HepG2 (cell line): ENCODE results near the gene CSNK1A1. TPM values are rescaled to one million over a fixed set of nuclear protein-coding genes. Genes with fewer than 3 reads are reported as not detected.

Experiments used
- GLI4 ChIP-seq: sonication (generic); formaldehyde crosslinking; IDR thresholded peaks from 2 replicates; pipeline ENCODE4 v1.5.1; 2020; ENCODE audit warnings: missing genetic modification reagents, mild to moderate bottlenecking, moderate library complexity, borderline replicate concordance
- LCORL ChIP-seq, 2 experiments: fragments of 450-650 bp in 1 of 2; sonication (generic) in 1 of 2; formaldehyde crosslinking in 1 of 2; IDR thresholded peaks; 2 replicates each; pipeline versions ENCODE4 v1.5.0 to v1.6.1; 2017 to 2020; ENCODE audit warnings: antibody characterized with exemption in 1 of 2, missing genetic modification reagents in 1 of 2
- MIXL1 ChIP-seq: IDR thresholded peaks from 2 replicates; pipeline ENCODE4 v1.6.1; 2016
- MLLT10 ChIP-seq: sonication (generic); formaldehyde crosslinking; IDR thresholded peaks from 2 replicates; pipeline ENCODE4 v1.4.0; 2020; ENCODE audit warnings: missing genetic modification reagents
- NFE2L1 ChIP-seq: sonication (generic); formaldehyde crosslinking; IDR thresholded peaks from 2 replicates; pipeline ENCODE4 v1.4.0; 2020; ENCODE audit warnings: missing genetic modification reagents, mild to moderate bottlenecking, borderline replicate concordance
- POLR2G ChIP-seq: fragments of 200-400 bp; formaldehyde crosslinking; IDR thresholded peaks from 2 replicates; pipeline ENCODE4 v1.6.1; 2018; ENCODE audit warnings: mild to moderate bottlenecking, low read depth, low read length, moderate library complexity
- SMYD3 ChIP-seq: sonication (generic); formaldehyde crosslinking; IDR thresholded peaks from 2 replicates; pipeline ENCODE4 v1.8.1; 2023; ENCODE audit warnings: mild to moderate bottlenecking, missing genetic modification reagents
- TMF1 ChIP-seq: sonication (generic); formaldehyde crosslinking; IDR thresholded peaks from 2 replicates; pipeline ENCODE4 v1.8.1; 2022; ENCODE audit warnings: low read depth, missing genetic modification reagents
- ZBTB21 ChIP-seq: sonication (generic); formaldehyde crosslinking; IDR thresholded peaks from 2 replicates; pipeline ENCODE4 v1.4.0; 2020; ENCODE audit warnings: missing genetic modification reagents
- ZFP41 ChIP-seq: sonication (generic); formaldehyde crosslinking; IDR thresholded peaks from 2 replicates; pipeline ENCODE4 v1.4.0; 2020; ENCODE audit warnings: mild to moderate bottlenecking, missing genetic modification reagents, borderline replicate concordance
- ZNF264 ChIP-seq: sonication (generic); formaldehyde crosslinking; IDR thresholded peaks from 2 replicates; pipeline ENCODE4 v1.4.0; 2020; ENCODE audit warnings: missing genetic modification reagents
- ZNF605 ChIP-seq: sonication (generic); formaldehyde crosslinking; IDR thresholded peaks from 2 replicates; pipeline ENCODE4 v1.8.0; 2022; ENCODE audit warnings: mild to moderate bottlenecking, missing genetic modification reagents
- ZNF607 ChIP-seq: sonication (generic); formaldehyde crosslinking; IDR thresholded peaks from 2 replicates; pipeline ENCODE4 v1.5.1; 2020; ENCODE audit warnings: missing genetic modification reagents, mild to moderate bottlenecking, borderline replicate concordance
- ZNF619 ChIP-seq: sonication (generic); formaldehyde crosslinking; IDR thresholded peaks from 2 replicates; pipeline ENCODE4 v1.4.0; 2020; ENCODE audit warnings: mild to moderate bottlenecking, missing genetic modification reagents
- ZNF883 ChIP-seq: sonication (generic); formaldehyde crosslinking; IDR thresholded peaks from 2 replicates; pipeline ENCODE4 v1.5.1; 2020; ENCODE audit warnings: mild to moderate bottlenecking, missing genetic modification reagents; ENCODE audit errors: not compliant biosample characterization
- polyA plus RNA-seq, 8 experiments: library from polyadenylated mRNA; depleted of rRNA in 3 of 8; stranded (reverse) in 7 of 8; unstranded in 1 of 8; fragments of >200 nt; fragmentation: Illumina TruSeq in 4 of 8; extraction: Trizol in 4 of 8; gene quantifications; 2 replicates each; pipeline versions ENCODE4 v1.2.1 to v1.2.3, GENCODE V29; 2011 to 2016; ENCODE audit warnings: low read depth in 4 of 8, missing spikeins in 1 of 8, mixed read lengths in 1 of 8; ENCODE audit not compliant: insufficient read depth in 1 of 8
- total RNA-seq, 5 experiments: library from RNA; depleted of rRNA; stranded (reverse); fragments of >200 nt; fragmentation: Illumina TruSeq; extraction: Trizol; gene quantifications; 2 replicates each; pipeline ENCODE4 v1.2.3, GENCODE V29; 2016; ENCODE audit warnings: low read depth in 1 of 5
- TF ChIP-seq, protein P1 (sequence below), 2 experiments: sonication (generic) in 1 of 2; formaldehyde crosslinking in 1 of 2; IDR thresholded peaks; 2 replicates each; pipeline versions ENCODE4 v1.5.1 to v1.6.1; 2011 to 2020; ENCODE audit warnings: borderline replicate concordance in 1 of 2, low read depth in 1 of 2, low read length in 1 of 2, mild to moderate bottlenecking in 1 of 2, missing genetic modification reagents in 1 of 2, moderate library complexity in 1 of 2
- TF ChIP-seq, protein P2 (sequence below): sonication (generic); formaldehyde crosslinking; IDR thresholded peaks from 2 replicates; pipeline ENCODE4 v1.9.0; 2021; ENCODE audit warnings: missing genetic modification reagents, mild to moderate bottlenecking, borderline replicate concordance
- TF ChIP-seq, protein P3 (sequence below): sonication (generic); formaldehyde crosslinking; IDR thresholded peaks from 2 replicates; pipeline ENCODE4 v1.4.0; 2020; ENCODE audit warnings: missing genetic modification reagents
- TF ChIP-seq, protein P4 (sequence below): sonication (generic); formaldehyde crosslinking; IDR thresholded peaks from 2 replicates; pipeline ENCODE4 v1.9.0; 2021; ENCODE audit warnings: missing genetic modification reagents, mild to moderate bottlenecking, borderline replicate concordance
- TF ChIP-seq, protein P5 (sequence below): sonication (generic); formaldehyde crosslinking; IDR thresholded peaks from 2 replicates; pipeline ENCODE4 v1.5.0; 2020; ENCODE audit warnings: missing genetic modification reagents

The CSNK1A1 gene
- total and polyA plus RNA-seq, 2 of the 13 experiments (the other 11 are each of a cell fraction or from before 2014, with no cell fraction given): 89.0 to 149 TPM

DNA sequence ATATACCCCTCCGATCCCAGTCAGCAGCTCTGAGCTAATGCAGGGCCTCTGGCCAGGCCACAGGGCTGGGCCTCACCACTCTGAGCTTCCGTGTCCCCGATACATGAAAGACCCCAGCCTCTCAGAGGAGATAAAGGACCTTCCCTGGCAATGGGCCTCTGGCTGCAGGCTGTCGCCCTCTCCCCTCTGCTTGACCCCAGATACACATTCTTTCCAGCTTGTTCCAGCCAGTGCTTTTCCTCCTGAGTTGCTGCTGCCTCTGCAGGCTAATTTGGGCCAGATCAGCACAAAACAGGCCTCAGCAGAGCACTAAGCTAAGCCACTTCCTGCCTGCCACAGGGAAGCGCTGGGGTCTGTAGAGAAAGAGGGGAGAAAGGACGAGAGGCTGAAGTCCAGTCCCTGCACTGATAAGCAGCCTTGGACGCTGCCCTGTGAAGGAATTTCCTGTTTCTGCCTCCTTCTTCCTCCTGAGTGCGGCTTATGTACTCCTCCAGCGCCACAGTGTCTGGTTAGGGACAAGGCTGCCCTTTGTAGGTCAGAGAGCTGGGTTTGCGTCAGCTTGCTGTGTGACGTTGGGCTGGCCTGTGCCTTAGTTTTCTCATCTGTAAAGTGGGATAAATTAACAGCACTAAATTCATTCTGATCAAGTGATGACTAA, 99.1 kb downstream of the CSNK1A1 start (continued):
- TF ChIP-seq, protein P1, sequence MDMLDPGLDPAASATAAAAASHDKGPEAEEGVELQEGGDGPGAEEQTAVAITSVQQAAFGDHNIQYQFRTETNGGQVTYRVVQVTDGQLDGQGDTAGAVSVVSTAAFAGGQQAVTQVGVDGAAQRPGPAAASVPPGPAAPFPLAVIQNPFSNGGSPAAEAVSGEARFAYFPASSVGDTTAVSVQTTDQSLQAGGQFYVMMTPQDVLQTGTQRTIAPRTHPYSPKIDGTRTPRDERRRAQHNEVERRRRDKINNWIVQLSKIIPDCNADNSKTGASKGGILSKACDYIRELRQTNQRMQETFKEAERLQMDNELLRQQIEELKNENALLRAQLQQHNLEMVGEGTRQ (IDR thresholded peaks at IDR 0.05; ENCODE audit: low read depth, low read length): no peak
- TF ChIP-seq, protein P1 (CRISPR knock-in tag; IDR thresholded peaks at IDR 0.05; ENCODE audit: borderline replicate concordance): no peak
- peak; percentile 86 for TF ChIP-seq MIXL1
- 0 out of 2 replicates have a peak, but pooled peaks have one; percentile 17 for TF ChIP-seq LCORL (IDR thresholded peaks at IDR 0.05)
- peak; percentile 68 for TF ChIP-seq LCORL (CRISPR knock-in tag; IDR thresholded peaks at IDR 0.05)
- peak; percentile 72; the same call in 1 of the 2 replicates for TF ChIP-seq ZNF605 (CRISPR knock-in tag)
- TF ChIP-seq, protein P2, sequence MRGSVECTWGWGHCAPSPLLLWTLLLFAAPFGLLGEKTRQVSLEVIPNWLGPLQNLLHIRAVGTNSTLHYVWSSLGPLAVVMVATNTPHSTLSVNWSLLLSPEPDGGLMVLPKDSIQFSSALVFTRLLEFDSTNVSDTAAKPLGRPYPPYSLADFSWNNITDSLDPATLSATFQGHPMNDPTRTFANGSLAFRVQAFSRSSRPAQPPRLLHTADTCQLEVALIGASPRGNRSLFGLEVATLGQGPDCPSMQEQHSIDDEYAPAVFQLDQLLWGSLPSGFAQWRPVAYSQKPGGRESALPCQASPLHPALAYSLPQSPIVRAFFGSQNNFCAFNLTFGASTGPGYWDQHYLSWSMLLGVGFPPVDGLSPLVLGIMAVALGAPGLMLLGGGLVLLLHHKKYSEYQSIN (CRISPR knock-in tag): no peak
- no peak for TF ChIP-seq ZFP41 (CRISPR knock-in tag)
- TF ChIP-seq, protein P3, sequence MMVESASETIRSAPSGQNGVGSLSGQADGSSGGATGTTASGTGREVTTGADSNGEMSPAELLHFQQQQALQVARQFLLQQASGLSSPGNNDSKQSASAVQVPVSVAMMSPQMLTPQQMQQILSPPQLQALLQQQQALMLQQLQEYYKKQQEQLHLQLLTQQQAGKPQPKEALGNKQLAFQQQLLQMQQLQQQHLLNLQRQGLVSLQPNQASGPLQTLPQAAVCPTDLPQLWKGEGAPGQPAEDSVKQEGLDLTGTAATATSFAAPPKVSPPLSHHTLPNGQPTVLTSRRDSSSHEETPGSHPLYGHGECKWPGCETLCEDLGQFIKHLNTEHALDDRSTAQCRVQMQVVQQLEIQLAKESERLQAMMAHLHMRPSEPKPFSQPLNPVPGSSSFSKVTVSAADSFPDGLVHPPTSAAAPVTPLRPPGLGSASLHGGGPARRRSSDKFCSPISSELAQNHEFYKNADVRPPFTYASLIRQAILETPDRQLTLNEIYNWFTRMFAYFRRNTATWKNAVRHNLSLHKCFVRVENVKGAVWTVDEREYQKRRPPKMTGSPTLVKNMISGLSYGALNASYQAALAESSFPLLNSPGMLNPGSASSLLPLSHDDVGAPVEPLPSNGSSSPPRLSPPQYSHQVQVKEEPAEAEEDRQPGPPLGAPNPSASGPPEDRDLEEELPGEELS: peak; percentile 86
- TF ChIP-seq, protein P4, sequence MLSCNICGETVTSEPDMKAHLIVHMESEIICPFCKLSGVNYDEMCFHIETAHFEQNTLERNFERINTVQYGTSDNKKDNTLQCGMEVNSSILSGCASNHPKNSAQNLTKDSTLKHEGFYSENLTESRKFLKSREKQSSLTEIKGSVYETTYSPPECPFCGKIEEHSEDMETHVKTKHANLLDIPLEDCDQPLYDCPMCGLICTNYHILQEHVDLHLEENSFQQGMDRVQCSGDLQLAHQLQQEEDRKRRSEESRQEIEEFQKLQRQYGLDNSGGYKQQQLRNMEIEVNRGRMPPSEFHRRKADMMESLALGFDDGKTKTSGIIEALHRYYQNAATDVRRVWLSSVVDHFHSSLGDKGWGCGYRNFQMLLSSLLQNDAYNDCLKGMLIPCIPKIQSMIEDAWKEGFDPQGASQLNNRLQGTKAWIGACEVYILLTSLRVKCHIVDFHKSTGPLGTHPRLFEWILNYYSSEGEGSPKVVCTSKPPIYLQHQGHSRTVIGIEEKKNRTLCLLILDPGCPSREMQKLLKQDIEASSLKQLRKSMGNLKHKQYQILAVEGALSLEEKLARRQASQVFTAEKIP (CRISPR knock-in tag): no peak
- TF ChIP-seq POLR2G: peak; percentile 68
- peak; percentile 84; the same call in 1 of the 2 replicates for TF ChIP-seq GLI4 (CRISPR knock-in tag)
- no peak for TF ChIP-seq ZNF619 (CRISPR knock-in tag)
- TF ChIP-seq ZNF607 (CRISPR knock-in tag): peak; percentile 77; the same call in 1 of the 2 replicates
- TF ChIP-seq TMF1 (CRISPR knock-in tag): no peak
- TF ChIP-seq NFE2L1 (CRISPR knock-in tag): no peak
- TF ChIP-seq MLLT10 (CRISPR knock-in tag): no peak
- TF ChIP-seq SMYD3: 0 out of 2 replicates have a peak, but pooled peaks have one; percentile 75
- TF ChIP-seq ZNF264 (CRISPR knock-in tag): peak; percentile 94
- TF ChIP-seq, protein P5, sequence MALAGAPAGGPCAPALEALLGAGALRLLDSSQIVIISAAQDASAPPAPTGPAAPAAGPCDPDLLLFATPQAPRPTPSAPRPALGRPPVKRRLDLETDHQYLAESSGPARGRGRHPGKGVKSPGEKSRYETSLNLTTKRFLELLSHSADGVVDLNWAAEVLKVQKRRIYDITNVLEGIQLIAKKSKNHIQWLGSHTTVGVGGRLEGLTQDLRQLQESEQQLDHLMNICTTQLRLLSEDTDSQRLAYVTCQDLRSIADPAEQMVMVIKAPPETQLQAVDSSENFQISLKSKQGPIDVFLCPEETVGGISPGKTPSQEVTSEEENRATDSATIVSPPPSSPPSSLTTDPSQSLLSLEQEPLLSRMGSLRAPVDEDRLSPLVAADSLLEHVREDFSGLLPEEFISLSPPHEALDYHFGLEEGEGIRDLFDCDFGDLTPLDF (CRISPR knock-in tag): no peak; the same call in 1 of the 2 replicates
- peak; percentile 82 for TF ChIP-seq ZNF883 (CRISPR knock-in tag)
- peak; percentile 90 for TF ChIP-seq ZBTB21 (CRISPR knock-in tag)
